Stimulated activated CD8-positive, alpha-beta memory T cell treated with anti-CD3 and anti-CD28 coated beads, Interleukin-12 subunit alpha, Interleukin-12 subunit beta, amount 100 ng/mL, for 24 hours (primary cell): ENCODE measurements around the gene BORCS5.

ENCODE experiments used
- DNase-seq: peaks from one replicate; pipeline ENCODE4 v3.0.0-alpha.2; 2020; ENCODE audit errors: extremely low read depth

BORCS5 gene

GRCh38 chr12:12353276-12353675 is 3.6 kb upstream of the BORCS5 start:
- no peak for DNase-seq

- no peak for DNase-seq
Measured at GRCh38 chr12:12353807-12354206, 3.1 kb upstream of the BORCS5 start.

GRCh38 chr12:12356467-12356895 is 397 bp upstream of the BORCS5 start:
- no peak for DNase-seq

- no peak for DNase-seq
Measured at GRCh38 chr12:12357719-12358461, 1.0 kb downstream of the BORCS5 start.

- no peak for DNase-seq
Measured at GRCh38 chr12:12358528-12358927, 1.6 kb downstream of the BORCS5 start.

GRCh38 chr12:12364787-12365445 is 8.0 kb downstream of the BORCS5 start:
- DNase-seq: no peak

GRCh38 chr12:12365446-12365802 is 8.5 kb downstream of the BORCS5 start:
- no peak for DNase-seq

- no peak for DNase-seq
Measured at GRCh38 chr12:12365931-12366431, 9.1 kb downstream of the BORCS5 start.

- DNase-seq: no peak
Measured at GRCh38 chr12:12366701-12367481, 10.0 kb downstream of the BORCS5 start.

GRCh38 chr12:12367482-12367998 is 10.7 kb downstream of the BORCS5 start:
- DNase-seq: no peak

- no peak for DNase-seq
Measured at GRCh38 chr12:12372946-12373722, 16.3 kb downstream of the BORCS5 start.

GRCh38 chr12:12376646-12377448 is 20.0 kb downstream of the BORCS5 start:
- no peak for DNase-seq

- DNase-seq: no peak
Measured at GRCh38 chr12:12378616-12379015, 21.7 kb downstream of the BORCS5 start.

GRCh38 chr12:12379831-12380730 is 23.2 kb downstream of the BORCS5 start:
- no peak for DNase-seq

- no peak for DNase-seq
Measured at GRCh38 chr12:12380949-12381593, 24.2 kb downstream of the BORCS5 start.

GRCh38 chr12:12381982-12382381 is 25.1 kb downstream of the BORCS5 start:
- DNase-seq: no peak

GRCh38 chr12:12384571-12385340 is 27.9 kb downstream of the BORCS5 start:
- DNase-seq: no peak

- no peak for DNase-seq
Measured at GRCh38 chr12:12387501-12387900, 30.6 kb downstream of the BORCS5 start.
